Ascending aorta (tissue), 2 donors: ENCODE measurements around the gene CDC14B. TPM values are rescaled to one million over a fixed set of nuclear protein-coding genes. Genes with fewer than 3 reads are reported as not detected.

Source experiments
- DNase-seq, 2 donors: peaks; one replicate each; pipeline ENCODE4 v3.0.0-alpha.2; 2019; ENCODE audit warnings: low spot score in 2 of 2
- H3K27ac ChIP-seq, 2 donors: fragments of 200-600 bp; sonication (generic); one replicate each; pipeline ENCODE4 v1.5.1; 2016 to 2017; ENCODE audit warnings: mild to moderate bottlenecking in 1 of 2
- H3K27me3 ChIP-seq: fragments of 200-600 bp; sonication (generic); one replicate; pipeline ENCODE4 v1.5.1; 2017
- H3K36me3 ChIP-seq, 2 donors: fragments of 200-600 bp; sonication (generic); one replicate each; pipeline ENCODE4 v1.5.1; 2016
- H3K4me1 ChIP-seq, 2 donors: fragments of 200-600 bp; sonication (generic); one replicate each; pipeline ENCODE4 v1.5.1; 2016 to 2017; ENCODE audit warnings: mild to moderate bottlenecking in 1 of 2
- H3K4me3 ChIP-seq, 2 donors: fragments of 200-600 bp; sonication (generic); one replicate each; pipeline ENCODE4 v1.5.1; 2016 to 2017; ENCODE audit warnings: mild to moderate bottlenecking in 1 of 2
- H3K9me3 ChIP-seq, 2 donors: fragments of 200-600 bp; sonication (generic); one replicate each; pipeline ENCODE4 v1.5.1; 2016
- intact Hi-C: fragments of 100-400 bp; cut with DNase I; formaldehyde crosslinking; loops from one replicate; pipeline ENCODE4 v1.15.1; 2023
- total RNA-seq: library from RNA; depleted of rRNA; stranded (reverse); fragments of >200 nt; gene quantifications from one replicate; pipeline ENCODE4 v1.1.0, GENCODE V29; 2016
- TF ChIP-seq, protein P1 (sequence below), 3 experiments: fragments of 200-600 bp in 2 of 3; fragments of 450-650 bp in 1 of 3; sonication (generic) in 2 of 3; IDR thresholded peaks; one replicate each; pipeline ENCODE4 v1.5.1; 2016 to 2019; ENCODE audit warnings: antibody characterized with exemption in 3 of 3, mild to moderate bottlenecking in 1 of 3, moderate library complexity in 1 of 3

Gene CDC14B
- total RNA-seq, 1 donor from 2014 or later = 47.8 TPM

DNA sequence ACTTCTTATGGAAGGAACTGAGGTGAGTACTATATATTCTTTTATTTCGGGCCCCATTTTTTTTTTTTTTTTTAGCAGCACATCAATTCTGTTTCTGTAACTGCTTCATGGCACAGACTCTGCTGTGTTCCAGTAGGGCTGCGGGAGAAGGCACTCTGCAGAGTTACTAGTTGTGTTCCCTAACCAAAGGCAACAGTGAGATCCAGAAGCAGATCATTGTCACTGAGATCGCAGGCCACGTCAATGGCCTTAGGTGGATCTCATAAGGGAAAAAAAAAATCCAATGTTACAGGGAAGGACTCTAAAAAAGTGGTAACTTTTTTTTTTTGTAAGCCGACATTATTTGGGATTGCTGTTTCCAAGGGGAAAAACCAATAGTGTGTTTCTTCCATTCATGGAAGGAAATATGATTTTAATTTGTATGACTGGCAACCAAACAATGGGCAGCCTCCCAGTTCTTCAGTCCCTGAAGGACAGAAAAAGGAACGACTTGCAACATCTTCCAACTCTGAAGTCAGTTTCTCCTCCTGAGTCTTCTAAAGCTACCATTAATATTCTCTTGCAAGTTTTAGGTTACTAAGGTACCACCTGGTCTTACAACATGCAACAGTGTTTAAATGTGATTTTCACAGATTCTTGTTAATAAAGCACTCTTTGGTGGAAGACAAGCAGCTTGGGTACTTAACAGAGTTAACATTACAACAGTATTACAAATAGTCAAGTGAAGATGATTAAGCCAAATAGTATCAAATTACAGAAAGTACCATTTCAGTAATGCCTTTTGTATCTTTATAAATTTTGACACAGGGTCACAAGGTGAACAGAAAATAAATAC is 116.9 kb downstream of the CDC14B start:
- peak in 1 of 2 donors; percentile 59 for DNase-seq
- no peak overlapping the region for H3K27ac ChIP-seq
- TF ChIP-seq, protein P1, sequence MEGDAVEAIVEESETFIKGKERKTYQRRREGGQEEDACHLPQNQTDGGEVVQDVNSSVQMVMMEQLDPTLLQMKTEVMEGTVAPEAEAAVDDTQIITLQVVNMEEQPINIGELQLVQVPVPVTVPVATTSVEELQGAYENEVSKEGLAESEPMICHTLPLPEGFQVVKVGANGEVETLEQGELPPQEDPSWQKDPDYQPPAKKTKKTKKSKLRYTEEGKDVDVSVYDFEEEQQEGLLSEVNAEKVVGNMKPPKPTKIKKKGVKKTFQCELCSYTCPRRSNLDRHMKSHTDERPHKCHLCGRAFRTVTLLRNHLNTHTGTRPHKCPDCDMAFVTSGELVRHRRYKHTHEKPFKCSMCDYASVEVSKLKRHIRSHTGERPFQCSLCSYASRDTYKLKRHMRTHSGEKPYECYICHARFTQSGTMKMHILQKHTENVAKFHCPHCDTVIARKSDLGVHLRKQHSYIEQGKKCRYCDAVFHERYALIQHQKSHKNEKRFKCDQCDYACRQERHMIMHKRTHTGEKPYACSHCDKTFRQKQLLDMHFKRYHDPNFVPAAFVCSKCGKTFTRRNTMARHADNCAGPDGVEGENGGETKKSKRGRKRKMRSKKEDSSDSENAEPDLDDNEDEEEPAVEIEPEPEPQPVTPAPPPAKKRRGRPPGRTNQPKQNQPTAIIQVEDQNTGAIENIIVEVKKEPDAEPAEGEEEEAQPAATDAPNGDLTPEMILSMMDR (IDR thresholded peaks at IDR 0.05) = no peak
- H3K4me3 ChIP-seq = no peak overlapping the region
- intact Hi-C loops = no loop called here
- peaks cover 0 to 20% of the 10 kb centered on the region in 2 donors for H3K4me1 ChIP-seq
- H3K9me3 ChIP-seq = no peaks in the 10 kb centered on the region
- no peaks in the 10 kb centered on the region for H3K27me3 ChIP-seq
- H3K36me3 ChIP-seq = peaks cover 0 to 5% of the 10 kb centered on the region in 2 donors

DNA sequence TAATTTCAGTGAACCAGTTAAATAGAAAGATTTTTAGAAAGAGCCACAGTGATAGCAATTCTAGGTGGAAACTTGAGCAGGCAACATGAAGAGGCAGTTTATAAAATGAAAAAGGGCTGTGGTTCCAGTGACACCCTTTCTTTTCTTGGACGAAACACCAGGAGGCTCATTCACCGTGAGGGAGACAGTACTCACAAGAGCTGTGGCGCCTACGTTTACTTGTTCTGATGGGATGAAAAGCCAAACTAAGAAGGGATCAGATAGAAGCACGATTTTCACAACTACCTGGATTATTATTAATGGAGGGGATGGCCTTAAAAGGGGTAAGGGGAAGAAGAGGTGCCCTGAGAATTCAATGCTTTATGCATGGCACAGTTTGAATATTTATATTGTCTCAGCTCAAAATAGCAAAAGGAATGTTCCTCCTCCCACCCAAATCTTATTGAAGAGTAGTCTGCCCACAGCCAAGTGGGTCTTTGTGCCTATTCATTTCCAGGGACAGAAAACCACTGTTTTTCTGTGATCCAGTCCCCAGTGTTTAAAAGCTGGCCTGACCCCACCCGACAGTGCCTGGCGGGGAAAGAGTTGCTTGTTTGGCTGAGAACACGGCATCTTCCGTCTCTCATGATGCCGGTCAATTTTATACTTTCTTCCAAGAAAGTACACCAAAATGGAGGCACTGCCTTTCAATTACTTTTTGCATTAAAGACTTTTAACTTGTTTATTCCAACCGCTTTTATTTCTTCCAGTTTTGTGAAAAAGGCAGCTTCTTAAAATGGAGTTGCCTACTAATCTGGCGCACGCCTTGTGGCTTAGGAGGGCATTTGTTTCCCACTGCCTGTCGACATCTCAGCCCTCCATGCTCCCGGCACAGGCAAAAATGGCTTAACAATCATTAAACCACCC is 117.8 kb downstream of the CDC14B start:
- peaks cover 0 to 7% of the 10 kb centered on the region in 2 donors for H3K36me3 ChIP-seq
- intact Hi-C loops = no loop called here
- no peaks in the 10 kb centered on the region for H3K27me3 ChIP-seq
- H3K4me1 ChIP-seq = peaks cover 0 to 20% of the 10 kb centered on the region in 2 donors
- no peak overlapping the region for H3K27ac ChIP-seq
- H3K4me3 ChIP-seq = no peak overlapping the region
- peak in 1 of 2 donors; percentile 34 for DNase-seq
- TF ChIP-seq, protein P1 (IDR thresholded peaks at IDR 0.05) = no peak
- no peaks in the 10 kb centered on the region for H3K9me3 ChIP-seq

DNA sequence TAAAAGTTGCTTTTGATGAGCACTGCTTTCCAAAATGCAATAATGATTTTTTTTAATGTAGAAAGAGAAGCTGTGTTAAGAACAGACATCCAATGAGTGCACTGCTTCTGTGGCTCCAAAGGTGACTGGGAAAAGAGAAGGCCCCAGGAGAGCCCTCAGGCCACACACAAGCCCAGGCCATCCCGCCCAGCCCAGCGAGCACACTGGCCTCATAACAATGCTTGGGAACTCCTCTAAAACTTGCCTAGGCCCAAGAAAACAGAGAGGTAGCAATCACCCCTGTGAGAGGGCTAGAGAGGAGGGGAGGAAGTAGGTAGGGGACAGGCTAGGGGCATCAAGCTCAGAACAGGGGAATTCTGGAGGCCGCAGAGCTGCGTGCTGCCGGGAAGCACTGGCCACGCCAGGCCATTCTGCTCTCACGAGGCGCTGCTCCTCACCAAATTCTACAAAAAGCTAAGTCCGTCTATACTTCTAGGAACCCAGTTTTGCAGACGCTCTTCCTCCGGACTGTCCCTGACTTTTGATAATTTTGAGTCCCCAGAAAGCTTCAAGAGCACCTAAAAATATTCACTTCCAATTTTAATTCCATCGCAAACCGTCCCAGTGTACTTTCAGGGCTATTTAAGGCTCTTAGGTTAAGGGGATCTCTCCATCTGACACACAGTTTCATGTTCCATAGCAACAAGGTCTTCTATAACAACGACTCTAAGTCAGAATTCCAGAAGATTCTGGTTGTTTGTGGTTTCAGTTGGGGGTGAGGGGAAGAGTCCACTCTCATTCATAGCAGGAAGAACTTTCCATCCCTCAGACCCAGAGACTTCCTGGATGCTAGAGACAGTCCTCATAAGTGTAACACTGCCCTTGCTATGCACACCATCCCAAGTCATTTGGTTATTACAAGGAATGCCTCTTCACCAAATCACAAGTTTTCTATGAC is 118.7 kb downstream of the CDC14B start:
- Histone ChIP-seq H3K4me1 (peaks cover 0 to 20% of the 10 kb centered on the region in 2 donors), H3K9me3 (no peaks in the 10 kb centered on the region)
- TF ChIP-seq, protein P1 (IDR thresholded peaks at IDR 0.05) = no peak

DNA sequence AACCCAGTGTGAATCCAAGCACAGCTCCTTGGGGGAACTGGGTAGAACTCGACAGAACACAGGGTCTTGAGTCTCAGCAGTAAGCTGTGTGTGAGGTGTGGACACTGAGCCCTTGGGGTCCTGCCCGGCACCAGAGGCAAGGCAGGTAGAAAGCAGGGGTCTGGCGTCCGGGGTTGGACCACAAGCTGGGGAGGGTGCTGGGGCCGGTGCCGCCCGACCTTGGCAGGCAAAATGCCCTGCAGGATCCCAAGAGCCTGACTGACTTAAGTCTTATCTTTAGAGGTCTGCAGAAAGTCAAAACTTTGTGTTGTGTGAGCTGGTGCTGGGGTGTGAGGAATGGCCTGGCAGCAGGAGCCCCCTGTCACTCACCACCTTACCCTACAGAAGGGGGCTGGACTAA is 120.4 kb downstream of the CDC14B start:
- no peak overlapping the region for H3K27ac ChIP-seq

More for the DNA sequence above, 118.7 kb downstream of the CDC14B start:
- H3K36me3 ChIP-seq = peaks cover 5 to 12% of the 10 kb centered on the region in 2 donors
- DNase-seq = peak in 1 of 2 donors; percentile 33
- H3K27ac ChIP-seq = no peak overlapping the region
- H3K4me3 ChIP-seq = no peak overlapping the region
- intact Hi-C loops = no loop called here
- no peaks in the 10 kb centered on the region for H3K27me3 ChIP-seq

More for the DNA sequence above, 120.4 kb downstream of the CDC14B start:
- no peak overlapping the region for H3K4me3 ChIP-seq
- TF ChIP-seq, protein P1 (IDR thresholded peaks at IDR 0.05) = no peak
- no peaks in the 10 kb centered on the region for H3K9me3 ChIP-seq
- intact Hi-C loops = no loop called here
- no peak for DNase-seq
- H3K4me1 ChIP-seq = peaks cover 0 to 6% of the 10 kb centered on the region in 2 donors
- peaks cover 9 to 10% of the 10 kb centered on the region in 2 donors for H3K36me3 ChIP-seq
- no peaks in the 10 kb centered on the region for H3K27me3 ChIP-seq
